ENCODE results near the gene GALNT3. TPM values are rescaled to one million over a fixed set of nuclear protein-coding genes. Genes with fewer than 3 reads are reported as not detected.

Gene GALNT3
- total and polyA plus RNA-seq, 4 experiments from 2014 or later: 0.77 to 3.0 (median 1.8) TPM

- no peaks in the 10 kb centered on the region for H3K27me3 ChIP-seq (ENCODE audit: insufficient read depth, low read length)
- H3K4me1 Mint-ChIP-seq: peaks cover 3 to 10% (median 8%) of the 10 kb centered on the region in 4 donors
- intact Hi-C loops (cut with micrococcal nuclease): no loop called here
- CTCF ChIA-PET (ENCODE audit: partially characterized antibody): interaction anchor here (1.4 kb wide), 1 partner anchor 18 kb away, joined by 3 read pairs; no protein-coding TSS in a partner anchor
- H3K36me3 ChIP-seq (ENCODE audit: insufficient read depth, low read length): no peaks in the 10 kb centered on the region
- no peak overlapping the region for H3K4me3 ChIP-seq (ENCODE audit: low read length in 2 of 2)
- peaks cover 0 to 16% (median 6%) of the 10 kb centered on the region in 8 donors for H3K9me3 Mint-ChIP-seq
- no peaks in the 10 kb centered on the region for H3K27me3 Mint-ChIP-seq
- POLR2A ChIA-PET (ENCODE audit: partially characterized antibody): no interaction called here
- no peak overlapping the region for H3K27ac Mint-ChIP-seq
- H3K4me1 ChIP-seq (ENCODE audit: insufficient read depth, low read length): no peaks in the 10 kb centered on the region
- H3K9me3 ChIP-seq (ENCODE audit: control insufficient read depth in 1 of 2, low read length in 2 of 2): no peaks in the 10 kb centered on the region
- no peak for DNase-seq
- no peak overlapping the region for H3K27ac ChIP-seq (ENCODE audit: low read depth, low read length)
- peaks cover 2 to 10% of the 10 kb centered on the region in 2 donors for H3K36me3 Mint-ChIP-seq
- H3K4me3 Mint-ChIP-seq: no peak overlapping the region
Observed at GRCh38 chr2:165779706-165780105, 14.3 kb downstream of the GALNT3 start.

- intact Hi-C loops (cut with micrococcal nuclease): no loop called here
- Histone ChIP-seq H3K4me1 (ENCODE audit: insufficient read depth, low read length) (no peaks in the 10 kb centered on the region), H3K9me3 (ENCODE audit: control insufficient read depth in 1 of 2, low read length in 2 of 2) (no peaks in the 10 kb centered on the region), H3K27ac (ENCODE audit: low read depth, low read length) (no peak overlapping the region), H3K4me3 (ENCODE audit: low read length in 2 of 2) (no peak overlapping the region), H3K27me3 (ENCODE audit: insufficient read depth, low read length) (no peaks in the 10 kb centered on the region), H3K36me3 (ENCODE audit: insufficient read depth, low read length) (no peaks in the 10 kb centered on the region)
- Mint-ChIP-seq H3K27ac (no peak overlapping the region), H3K27me3 (no peaks in the 10 kb centered on the region), H3K36me3 (peaks cover 2 to 5% of the 10 kb centered on the region in 2 donors), H3K4me1 (peaks cover 3 to 10% (median 8%) of the 10 kb centered on the region in 4 donors), H3K9me3 (peaks cover 0 to 16% (median 6%) of the 10 kb centered on the region in 8 donors), H3K4me3 (no peak overlapping the region)
- CTCF ChIA-PET (ENCODE audit: partially characterized antibody): interaction anchor here (1.4 kb wide), 1 partner anchor 17 kb away, joined by 3 read pairs; no protein-coding TSS in a partner anchor
- DNase-seq: no peak
- POLR2A ChIA-PET (ENCODE audit: partially characterized antibody): no interaction called here
Observed at GRCh38 chr2:165778653-165779451, 15.2 kb downstream of the GALNT3 start.

GRCh38 chr2:165778187-165778556, 15.9 kb downstream of the GALNT3 start:
- CTCF ChIA-PET (ENCODE audit: partially characterized antibody): no interaction called here
- H3K36me3 ChIP-seq (ENCODE audit: insufficient read depth, low read length): no peaks in the 10 kb centered on the region
- no peaks in the 10 kb centered on the region for H3K4me1 ChIP-seq (ENCODE audit: insufficient read depth, low read length)
- Mint-ChIP-seq H3K27me3 (no peaks in the 10 kb centered on the region), H3K36me3 (peaks cover 2 to 4% of the 10 kb centered on the region in 2 donors), H3K4me1 (peaks cover 3 to 10% (median 8%) of the 10 kb centered on the region in 4 donors), H3K4me3 (no peak overlapping the region), H3K27ac (peak overlapping the region in 2 of 7 donors; percentile 3 to 34), H3K9me3 (peaks cover 0 to 16% (median 6%) of the 10 kb centered on the region in 8 donors)
- H3K9me3 ChIP-seq (ENCODE audit: control insufficient read depth in 1 of 2, low read length in 2 of 2): no peaks in the 10 kb centered on the region
- intact Hi-C loops (cut with micrococcal nuclease): no loop called here
- no peak overlapping the region for H3K4me3 ChIP-seq (ENCODE audit: low read length in 2 of 2)
- POLR2A ChIA-PET (ENCODE audit: partially characterized antibody): no interaction called here
- DNase-seq: no peak
- no peak overlapping the region for H3K27ac ChIP-seq (ENCODE audit: low read depth, low read length)
- H3K27me3 ChIP-seq (ENCODE audit: insufficient read depth, low read length): no peaks in the 10 kb centered on the region

- Histone ChIP-seq H3K27ac (ENCODE audit: low read depth, low read length) (no peak overlapping the region), H3K27me3 (ENCODE audit: insufficient read depth, low read length) (no peaks in the 10 kb centered on the region), H3K9me3 (ENCODE audit: control insufficient read depth in 1 of 2, low read length in 2 of 2) (no peaks in the 10 kb centered on the region), H3K36me3 (ENCODE audit: insufficient read depth, low read length) (no peaks in the 10 kb centered on the region), H3K4me1 (ENCODE audit: insufficient read depth, low read length) (no peaks in the 10 kb centered on the region), H3K4me3 (ENCODE audit: low read length in 2 of 2) (no peak overlapping the region)
- ChIA-PET POLR2A (ENCODE audit: partially characterized antibody) (no interaction called here), CTCF (ENCODE audit: partially characterized antibody) (no interaction called here)
- Mint-ChIP-seq H3K4me1 (peaks cover 3 to 10% (median 8%) of the 10 kb centered on the region in 4 donors), H3K4me3 (no peak overlapping the region), H3K36me3 (peaks cover 4 to 7% of the 10 kb centered on the region in 2 donors), H3K9me3 (peaks cover 0 to 16% (median 6%) of the 10 kb centered on the region in 8 donors), H3K27ac (peak overlapping the region in 4 of 7 donors; percentile 3 to 56 (median 15)), H3K27me3 (no peaks in the 10 kb centered on the region)
- DNase-seq: no peak
- intact Hi-C loops (cut with micrococcal nuclease): no loop called here
Observed at GRCh38 chr2:165777522-165778186, 16.4 kb downstream of the GALNT3 start.

- ChIA-PET CTCF (ENCODE audit: partially characterized antibody) (no interaction called here), POLR2A (ENCODE audit: partially characterized antibody) (no interaction called here)
Observed at GRCh38 chr2:165776796-165777195, 17.3 kb downstream of the GALNT3 start.

GRCh38 chr2:165776013-165776412, 18.0 kb downstream of the GALNT3 start:
- no peaks in the 10 kb centered on the region for H3K27me3 ChIP-seq (ENCODE audit: insufficient read depth, low read length)
- H3K27me3 Mint-ChIP-seq: no peaks in the 10 kb centered on the region
- H3K9me3 Mint-ChIP-seq: peaks cover 0 to 16% (median 6%) of the 10 kb centered on the region in 8 donors
- H3K4me1 Mint-ChIP-seq: peaks cover 3 to 10% (median 8%) of the 10 kb centered on the region in 4 donors
- no peak overlapping the region for H3K4me3 Mint-ChIP-seq
- intact Hi-C loops (cut with micrococcal nuclease): no loop called here
- no peak overlapping the region for H3K4me3 ChIP-seq (ENCODE audit: low read length in 2 of 2)
- H3K36me3 ChIP-seq (ENCODE audit: insufficient read depth, low read length): no peaks in the 10 kb centered on the region
- no peaks in the 10 kb centered on the region for H3K9me3 ChIP-seq (ENCODE audit: control insufficient read depth in 1 of 2, low read length in 2 of 2)
- POLR2A ChIA-PET (ENCODE audit: partially characterized antibody): no interaction called here
- peaks cover 4 to 14% of the 10 kb centered on the region in 2 donors for H3K36me3 Mint-ChIP-seq
- no peak overlapping the region for H3K27ac Mint-ChIP-seq
- no peaks in the 10 kb centered on the region for H3K4me1 ChIP-seq (ENCODE audit: insufficient read depth, low read length)
- CTCF ChIA-PET (ENCODE audit: partially characterized antibody): no interaction called here
- no peak for DNase-seq
- no peak overlapping the region for H3K27ac ChIP-seq (ENCODE audit: low read depth, low read length)

More at GRCh38 chr2:165776796-165777195, 17.3 kb downstream of the GALNT3 start:
- no peaks in the 10 kb centered on the region for H3K27me3 Mint-ChIP-seq
- intact Hi-C loops (cut with micrococcal nuclease): no loop called here
- Histone ChIP-seq H3K4me1 (ENCODE audit: insufficient read depth, low read length) (no peaks in the 10 kb centered on the region), H3K27me3 (ENCODE audit: insufficient read depth, low read length) (no peaks in the 10 kb centered on the region), H3K4me3 (ENCODE audit: low read length in 2 of 2) (no peak overlapping the region), H3K27ac (ENCODE audit: low read depth, low read length) (no peak overlapping the region), H3K36me3 (ENCODE audit: insufficient read depth, low read length) (no peaks in the 10 kb centered on the region), H3K9me3 (ENCODE audit: control insufficient read depth in 1 of 2, low read length in 2 of 2) (no peaks in the 10 kb centered on the region)
- no peak overlapping the region for H3K27ac Mint-ChIP-seq
- H3K9me3 Mint-ChIP-seq: peaks cover 0 to 16% (median 6%) of the 10 kb centered on the region in 8 donors
- no peak for DNase-seq
- H3K4me3 Mint-ChIP-seq: no peak overlapping the region
- peaks cover 4 to 14% of the 10 kb centered on the region in 2 donors for H3K36me3 Mint-ChIP-seq
- H3K4me1 Mint-ChIP-seq: peaks cover 3 to 10% (median 8%) of the 10 kb centered on the region in 4 donors

- Mint-ChIP-seq H3K27me3 (no peaks in the 10 kb centered on the region), H3K27ac (no peak overlapping the region), H3K4me3 (no peak overlapping the region), H3K4me1 (peaks cover 3 to 10% (median 8%) of the 10 kb centered on the region in 4 donors), H3K36me3 (peaks cover 3 to 15% of the 10 kb centered on the region in 2 donors), H3K9me3 (no peaks in the 10 kb centered on the region)
- H3K9me3 ChIP-seq (ENCODE audit: control insufficient read depth in 1 of 2, low read length in 2 of 2): no peaks in the 10 kb centered on the region
- intact Hi-C loops (cut with micrococcal nuclease): no loop called here
- no peak overlapping the region for H3K4me3 ChIP-seq (ENCODE audit: low read length in 2 of 2)
- H3K27me3 ChIP-seq (ENCODE audit: insufficient read depth, low read length): no peaks in the 10 kb centered on the region
- ChIA-PET POLR2A (ENCODE audit: partially characterized antibody) (no interaction called here), CTCF (ENCODE audit: partially characterized antibody) (no interaction called here)
- no peaks in the 10 kb centered on the region for H3K36me3 ChIP-seq (ENCODE audit: insufficient read depth, low read length)
- DNase-seq: no peak
- H3K4me1 ChIP-seq (ENCODE audit: insufficient read depth, low read length): no peaks in the 10 kb centered on the region
- no peak overlapping the region for H3K27ac ChIP-seq (ENCODE audit: low read depth, low read length)
Observed at GRCh38 chr2:165773684-165774083, 20.4 kb downstream of the GALNT3 start.
